ENCODE results near the gene EFNA3. TPM values are rescaled to one million over a fixed set of nuclear protein-coding genes. Genes with fewer than 3 reads are reported as not detected.

The EFNA3 gene
- total and polyA plus RNA-seq, 2 experiments from 2014 or later, result 10.3 to 13.6 TPM

GRCh38 chr1:155037851-155038441 lies 40.7 kb upstream of the EFNA3 start (continued):
- TF ChIP-seq ETS1 (IDR thresholded peaks at IDR 0.05) (no peak), EZH2 (IDR thresholded peaks at IDR 0.05; ENCODE audit: low read depth, unreplicated experiment) (no peak), ZNF114 (CRISPR knock-in tag; IDR thresholded peaks at IDR 0.05) (no peak)

DNA sequence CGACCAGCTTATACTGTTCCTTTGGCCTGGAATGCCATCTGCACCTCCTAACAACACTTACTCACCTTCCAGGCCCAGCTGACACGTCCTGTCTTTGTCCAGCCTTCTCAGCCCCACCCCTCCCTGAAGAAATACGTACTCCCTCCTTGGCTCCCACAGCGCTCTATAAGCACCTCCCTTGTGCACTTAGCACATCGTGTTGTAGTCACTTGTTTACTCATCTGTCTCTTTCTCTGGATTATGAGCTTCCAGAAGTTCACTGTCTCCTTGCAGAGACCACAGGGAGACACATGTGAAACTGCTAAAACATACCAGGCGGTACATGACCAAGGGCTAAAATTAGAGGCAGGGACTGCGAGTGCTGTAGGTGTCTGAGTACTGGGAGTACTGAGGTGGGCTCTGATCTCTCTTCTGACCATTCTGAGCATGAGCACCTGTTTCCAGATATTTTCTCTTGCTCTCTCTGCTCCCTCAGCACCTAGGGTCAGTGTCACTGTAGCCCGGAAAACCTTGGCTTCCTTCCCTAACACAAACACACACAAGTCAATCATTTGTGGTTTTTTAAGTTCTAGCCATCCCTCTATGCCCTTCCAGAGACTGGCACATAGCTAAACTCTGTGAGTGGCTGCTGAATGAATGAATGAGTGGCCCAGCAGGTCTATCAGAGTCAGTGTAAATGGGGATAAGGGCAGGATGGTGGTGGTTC lies 39.9 kb upstream of the EFNA3 start:
- Histone ChIP-seq H2AFZ (no peak overlapping the region), H3K9me2 (ENCODE audit: insufficient read depth) (no peaks in the 10 kb centered on the region), H3F3A (replicated peaks; ENCODE audit: low read depth) (0 out of 2 replicates have a peak, but pooled peaks cover under 1% of the 10 kb centered on the region), H3K4me1 (ENCODE audit: insufficient read depth) (no peaks in the 10 kb centered on the region), H3K79me2 (replicated peaks; ENCODE audit: insufficient read depth) (no peaks in the 10 kb centered on the region), H3K27me3 (ENCODE audit: insufficient read depth) (no peaks in the 10 kb centered on the region), H3K4me3 (no peak overlapping the region), H4K20me1 (replicated peaks; ENCODE audit: insufficient read depth) (no peaks in the 10 kb centered on the region), H3K36me3 (ENCODE audit: insufficient read depth) (no peaks in the 10 kb centered on the region), H3K4me2 (no peak overlapping the region), H3K27ac (ENCODE audit: low read depth) (no peak overlapping the region)
- Mint-ChIP-seq H3K27me3 (ENCODE audit: insufficient read depth, low read depth, poor library complexity) (peaks cover 12% of the 10 kb centered on the region), H3K27ac (no peak overlapping the region), H3K36me3 (ENCODE audit: low read depth) (no peaks in the 10 kb centered on the region), H3K9me3 (no peaks in the 10 kb centered on the region), H3K4me3 (no peak overlapping the region), H3K4me1 (peaks cover 1% of the 10 kb centered on the region)
- ATAC-seq (no peak), DNase-seq (ENCODE audit: low spot score) (no peak)
- TF ChIP-seq, protein P1, sequence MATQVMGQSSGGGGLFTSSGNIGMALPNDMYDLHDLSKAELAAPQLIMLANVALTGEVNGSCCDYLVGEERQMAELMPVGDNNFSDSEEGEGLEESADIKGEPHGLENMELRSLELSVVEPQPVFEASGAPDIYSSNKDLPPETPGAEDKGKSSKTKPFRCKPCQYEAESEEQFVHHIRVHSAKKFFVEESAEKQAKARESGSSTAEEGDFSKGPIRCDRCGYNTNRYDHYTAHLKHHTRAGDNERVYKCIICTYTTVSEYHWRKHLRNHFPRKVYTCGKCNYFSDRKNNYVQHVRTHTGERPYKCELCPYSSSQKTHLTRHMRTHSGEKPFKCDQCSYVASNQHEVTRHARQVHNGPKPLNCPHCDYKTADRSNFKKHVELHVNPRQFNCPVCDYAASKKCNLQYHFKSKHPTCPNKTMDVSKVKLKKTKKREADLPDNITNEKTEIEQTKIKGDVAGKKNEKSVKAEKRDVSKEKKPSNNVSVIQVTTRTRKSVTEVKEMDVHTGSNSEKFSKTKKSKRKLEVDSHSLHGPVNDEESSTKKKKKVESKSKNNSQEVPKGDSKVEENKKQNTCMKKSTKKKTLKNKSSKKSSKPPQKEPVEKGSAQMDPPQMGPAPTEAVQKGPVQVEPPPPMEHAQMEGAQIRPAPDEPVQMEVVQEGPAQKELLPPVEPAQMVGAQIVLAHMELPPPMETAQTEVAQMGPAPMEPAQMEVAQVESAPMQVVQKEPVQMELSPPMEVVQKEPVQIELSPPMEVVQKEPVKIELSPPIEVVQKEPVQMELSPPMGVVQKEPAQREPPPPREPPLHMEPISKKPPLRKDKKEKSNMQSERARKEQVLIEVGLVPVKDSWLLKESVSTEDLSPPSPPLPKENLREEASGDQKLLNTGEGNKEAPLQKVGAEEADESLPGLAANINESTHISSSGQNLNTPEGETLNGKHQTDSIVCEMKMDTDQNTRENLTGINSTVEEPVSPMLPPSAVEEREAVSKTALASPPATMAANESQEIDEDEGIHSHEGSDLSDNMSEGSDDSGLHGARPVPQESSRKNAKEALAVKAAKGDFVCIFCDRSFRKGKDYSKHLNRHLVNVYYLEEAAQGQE (IDR thresholded peaks at IDR 0.05; ENCODE audit: unreplicated experiment), result no peak
- no peak for TF ChIP-seq ZNF114 (CRISPR knock-in tag; IDR thresholded peaks at IDR 0.05)
- no peak for TF ChIP-seq ETS1 (IDR thresholded peaks at IDR 0.05)
- no peak for TF ChIP-seq STAT1 (IDR thresholded peaks at IDR 0.05; ENCODE audit: unreplicated experiment)
- TF ChIP-seq ZNF462 (CRISPR knock-in tag; IDR thresholded peaks at IDR 0.05), result no peak
